GM12878 (cell line): Measurements from ENCODE around the gene ZNF667. TPM values are rescaled to one million over a fixed set of nuclear protein-coding genes. Genes with fewer than 3 reads are reported as not detected.

Source experiments
- ATAC-seq: fragments of 200-7000 bp; cut with Tn5 transposase; 3 replicates; pipeline ENCODE4 v1.9.1; 2020; ENCODE audit warnings: mild to moderate bottlenecking, moderate library complexity
- BruUV-seq: library from RNA; stranded (reverse); fragments of 400-500 nt; replicated peaks from 2 replicates; lab custom pipeline; 2021; lab: Mats Ljungman, UMichigan
- CTCF ChIA-PET: fragments of 300-600 bp; sonication (Branson Sonifier 250); formaldehyde crosslinking; extraction: SDS; loops from one replicate; lab custom pipeline; 2021; ENCODE audit warnings: inconsistent platforms; lab: Yijun Ruan, JAX
- POLR2A ChIA-PET: fragments of 350-600 bp; formaldehyde crosslinking; extraction: SDS; loops from one replicate; lab custom pipeline; 2021; ENCODE audit warnings: inconsistent platforms; lab: Charles Lee
- RAD21 ChIA-PET: fragments of 300-600 bp; sonication (Branson Sonifier 250); formaldehyde crosslinking; loops from one replicate; lab custom pipeline; 2023; ENCODE audit warnings: antibody characterized with exemption; ENCODE audit not compliant: unreplicated experiment; lab: Charles Lee
- SMC1A ChIA-PET: fragments of 300-600 bp; sonication (Branson Sonifier 250); formaldehyde crosslinking; loops from one replicate; lab custom pipeline; 2023; ENCODE audit not compliant: unreplicated experiment, uncharacterized antibody; lab: Charles Lee
- DNase-seq: peaks from one replicate; pipeline ENCODE4 v3.0.0-alpha.2; 2011; ENCODE audit warnings: low read depth, low spot score
- FAIRE-seq: peaks from 3 replicates; lab custom pipeline; 2011; peaks lifted over from hg19 to GRCh38; lab: Jason Lieb, UNC
- H2AFZ ChIP-seq: 2 replicates; pipeline ENCODE4 v1.6.0; 2011; ENCODE audit warnings: low read depth, low read length, control low read depth; ENCODE audit not compliant: control insufficient read depth
- H3K27ac ChIP-seq: 2 replicates; pipeline ENCODE4 v1.5.1; 2011; ENCODE audit warnings: control low read depth; ENCODE audit not compliant: control insufficient read depth, insufficient read depth
- H3K27me3 ChIP-seq, 2 experiments: replicated peaks in 1 of 2; 2 replicates each; pipeline versions ENCODE4 v1.6.0 to v1.6.1; 2011; ENCODE audit warnings: low read length in 1 of 2; ENCODE audit not compliant: control insufficient read depth in 2 of 2, insufficient read depth in 2 of 2
- H3K36me3 ChIP-seq, 2 experiments: 2 replicates each; pipeline ENCODE4 v1.5.1; 2011; ENCODE audit warnings: low read length in 1 of 2; ENCODE audit not compliant: control insufficient read depth in 2 of 2, insufficient read depth in 2 of 2
- H3K4me1 ChIP-seq: 2 replicates; pipeline ENCODE4 v1.6.1; 2011; ENCODE audit warnings: mild to moderate bottlenecking, low read length, moderate library complexity, mixed read lengths; ENCODE audit not compliant: control insufficient read depth, insufficient read depth
- H3K4me2 ChIP-seq: 2 replicates; pipeline ENCODE4 v1.6.0; 2011; ENCODE audit warnings: control low read depth; ENCODE audit not compliant: control insufficient read depth, insufficient read depth
- H3K4me3 ChIP-seq: fragments of 200-600 bp; sonication (generic); 2 replicates; pipeline ENCODE4 v1.5.1; 2016
- H3K79me2 ChIP-seq: 2 replicates; pipeline ENCODE4 v1.6.0; 2011; ENCODE audit warnings: low read length; ENCODE audit not compliant: control insufficient read depth, insufficient read depth
- H3K9ac ChIP-seq: 2 replicates; pipeline ENCODE4 v1.8.0; 2011; ENCODE audit warnings: low read length, control low read depth, mixed read lengths; ENCODE audit not compliant: control insufficient read depth, insufficient read depth
- H3K9me3 ChIP-seq: replicated peaks from 3 replicates; pipeline ENCODE4 v1.5.1; 2011; ENCODE audit warnings: mild to moderate bottlenecking, low read length; ENCODE audit not compliant: control insufficient read depth, insufficient read depth
- H4K20me1 ChIP-seq: 2 replicates; pipeline ENCODE4 v1.6.0; 2011; ENCODE audit not compliant: control insufficient read depth, insufficient read depth
- CBX5 ChIP-seq: sonication (generic); IDR thresholded peaks from 2 replicates; pipeline ENCODE4 v1.6.1; 2016; ENCODE audit warnings: low read depth, moderate library complexity, mild to moderate bottlenecking, inconsistent platforms
- CHD1 ChIP-seq: IDR thresholded peaks from 2 replicates; pipeline ENCODE4 v1.6.1; 2012; ENCODE audit warnings: low read depth, low read length, improper control_type of control experiment
- CHD2 ChIP-seq: IDR thresholded peaks from 2 replicates; pipeline ENCODE4 v1.6.1; 2011; ENCODE audit warnings: low read depth, low read length, improper control_type of control experiment, borderline replicate concordance
- GABPA ChIP-seq: IDR thresholded peaks from 2 replicates; pipeline ENCODE4 v1.6.1; 2014; ENCODE audit warnings: antibody characterized with exemption, low read depth, mild to moderate bottlenecking, inconsistent platforms
- KAT2A ChIP-seq: conservative IDR thresholded peaks from 2 replicates; pipeline ENCODE4 v1.6.1; 2011; ENCODE audit warnings: low read depth, low read length; ENCODE audit not compliant: control insufficient read depth
- NFXL1 ChIP-seq: fragments of 450-650 bp; IDR thresholded peaks from 2 replicates; pipeline ENCODE4 v1.6.1; 2017; ENCODE audit warnings: antibody characterized with exemption, mild to moderate bottlenecking, borderline replicate concordance
- POLR2AphosphoS5 ChIP-seq: IDR thresholded peaks from 2 replicates; pipeline ENCODE4 v1.6.1; 2011; ENCODE audit warnings: mild to moderate bottlenecking, low read length, inconsistent platforms
- RUNX3 ChIP-seq: IDR thresholded peaks from 2 replicates; pipeline ENCODE4 v1.6.1; 2012; ENCODE audit warnings: low read length, inconsistent platforms
- SMARCA5 ChIP-seq: fragments of 450-650 bp; IDR thresholded peaks from 2 replicates; pipeline ENCODE4 v1.6.1; 2017; ENCODE audit warnings: mild to moderate bottlenecking
- SREBF2 ChIP-seq: IDR thresholded peaks from 2 replicates; pipeline ENCODE4 v1.6.1; 2012; ENCODE audit warnings: mild to moderate bottlenecking, low read length
- STAT1 ChIP-seq: fragments of 450-650 bp; conservative IDR thresholded peaks from 2 replicates; pipeline ENCODE4 v1.6.1; 2014; ENCODE audit warnings: antibody characterized with exemption, mild to moderate bottlenecking
- SUPT20H ChIP-seq: IDR thresholded peaks from 2 replicates; pipeline ENCODE4 v1.6.1; 2011; ENCODE audit warnings: low read depth, mild to moderate bottlenecking, low read length, moderate library complexity, borderline replicate concordance; ENCODE audit not compliant: control insufficient read depth
- SUZ12 ChIP-seq: fragments of 200-600 bp; sonication (generic); IDR thresholded peaks from one replicate; pipeline ENCODE4 v1.6.1; 2018; ENCODE audit warnings: antibody characterized with exemption, mild to moderate bottlenecking; ENCODE audit not compliant: unreplicated experiment
- WGBS: methylation state at CpG from one replicate; pipeline ENCODE4 v1.1.6; 2016; ENCODE audit warnings: low lambda C conversion rate; ENCODE audit not compliant: insufficient replicate concordance, insufficient coverage; ENCODE audit errors: missing lambda C conversion rate; 5-methylcytosine and 5-hydroxymethylcytosine counted together
- in situ Hi-C: fragments of 300-500 bp; cut with MboI; formaldehyde crosslinking; loops from 9 replicates; pipeline ENCODE4 v1.14.3; 2018; ENCODE audit warnings: mixed read lengths
- intact Hi-C: fragments of 100-400 bp; cut with micrococcal nuclease; formaldehyde crosslinking; loops from one replicate; pipeline ENCODE4 v1.14.2; 2022; ENCODE audit not compliant: unreplicated experiment
- polyA plus RNA-seq, 11 experiments: library from polyadenylated mRNA; depleted of rRNA in 4 of 11; unstranded in 6 of 11; stranded (reverse) in 5 of 11; fragments of >200 nt; fragmentation: Nextera tagmentation in 4 of 11; fragmentation: Illumina TruSeq in 1 of 11; extraction: Ambion mirVana in 4 of 11; extraction: Trizol in 1 of 11; gene quantifications; 1 replicate in 1 of 11; 2 replicates in 10 of 11; pipeline versions ENCODE4 v1.2.1 to v1.2.3, GENCODE V29; 2011 to 2016; ENCODE audit warnings: inconsistent platforms in 2 of 11, missing spikeins in 2 of 11, low read depth in 1 of 11
- total RNA-seq, 4 experiments: library from RNA; depleted of rRNA in 3 of 4; stranded (reverse); fragments of >200 nt in 3 of 4; fragmentation: Illumina TruSeq in 1 of 4; extraction: Trizol in 1 of 4; gene quantifications; 2 replicates each; pipeline versions ENCODE4 v1.2.1 to v1.2.3, GENCODE V29; 2013 to 2021
- TF ChIP-seq, protein P1 (sequence below): fragments of 450-650 bp; formaldehyde crosslinking; IDR thresholded peaks from 2 replicates; pipeline ENCODE4 v1.5.0; 2022; ENCODE audit warnings: mild to moderate bottlenecking, missing genetic modification characterization
- TF ChIP-seq, protein P2 (sequence below): IDR thresholded peaks from 2 replicates; pipeline ENCODE4 v1.6.1; 2012; ENCODE audit warnings: mild to moderate bottlenecking, low read depth, low read length

The ZNF667 gene
- total and polyA plus RNA-seq, 10 of the 15 experiments (the other 5 are each of a cell fraction or from before 2014, with no cell fraction given), result 0.10 TPM; not detected in 9

DNA sequence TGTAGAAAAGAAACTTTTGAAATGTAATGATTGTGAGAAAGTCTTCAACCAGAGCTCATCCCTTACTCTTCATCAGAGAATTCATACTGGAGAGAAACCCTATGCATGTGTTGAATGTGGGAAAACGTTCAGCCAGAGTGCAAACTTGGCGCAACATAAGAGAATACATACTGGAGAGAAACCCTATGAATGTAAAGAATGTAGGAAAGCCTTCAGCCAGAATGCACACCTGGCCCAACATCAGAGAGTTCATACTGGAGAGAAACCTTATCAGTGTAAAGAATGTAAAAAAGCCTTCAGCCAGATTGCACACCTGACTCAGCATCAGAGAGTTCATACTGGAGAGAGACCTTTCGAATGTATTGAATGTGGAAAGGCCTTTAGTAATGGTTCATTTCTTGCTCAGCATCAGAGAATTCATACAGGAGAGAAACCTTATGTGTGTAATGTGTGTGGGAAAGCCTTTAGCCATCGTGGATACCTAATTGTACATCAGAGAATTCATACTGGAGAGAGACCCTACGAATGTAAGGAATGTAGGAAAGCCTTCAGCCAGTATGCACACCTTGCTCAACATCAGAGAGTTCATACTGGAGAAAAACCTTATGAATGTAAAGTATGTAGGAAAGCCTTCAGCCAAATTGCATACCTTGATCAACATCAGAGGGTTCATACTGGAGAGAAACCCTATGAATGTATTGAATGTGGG lies 53.7 kb downstream of the ZNF667 start (continued):
- TF ChIP-seq, protein P1, sequence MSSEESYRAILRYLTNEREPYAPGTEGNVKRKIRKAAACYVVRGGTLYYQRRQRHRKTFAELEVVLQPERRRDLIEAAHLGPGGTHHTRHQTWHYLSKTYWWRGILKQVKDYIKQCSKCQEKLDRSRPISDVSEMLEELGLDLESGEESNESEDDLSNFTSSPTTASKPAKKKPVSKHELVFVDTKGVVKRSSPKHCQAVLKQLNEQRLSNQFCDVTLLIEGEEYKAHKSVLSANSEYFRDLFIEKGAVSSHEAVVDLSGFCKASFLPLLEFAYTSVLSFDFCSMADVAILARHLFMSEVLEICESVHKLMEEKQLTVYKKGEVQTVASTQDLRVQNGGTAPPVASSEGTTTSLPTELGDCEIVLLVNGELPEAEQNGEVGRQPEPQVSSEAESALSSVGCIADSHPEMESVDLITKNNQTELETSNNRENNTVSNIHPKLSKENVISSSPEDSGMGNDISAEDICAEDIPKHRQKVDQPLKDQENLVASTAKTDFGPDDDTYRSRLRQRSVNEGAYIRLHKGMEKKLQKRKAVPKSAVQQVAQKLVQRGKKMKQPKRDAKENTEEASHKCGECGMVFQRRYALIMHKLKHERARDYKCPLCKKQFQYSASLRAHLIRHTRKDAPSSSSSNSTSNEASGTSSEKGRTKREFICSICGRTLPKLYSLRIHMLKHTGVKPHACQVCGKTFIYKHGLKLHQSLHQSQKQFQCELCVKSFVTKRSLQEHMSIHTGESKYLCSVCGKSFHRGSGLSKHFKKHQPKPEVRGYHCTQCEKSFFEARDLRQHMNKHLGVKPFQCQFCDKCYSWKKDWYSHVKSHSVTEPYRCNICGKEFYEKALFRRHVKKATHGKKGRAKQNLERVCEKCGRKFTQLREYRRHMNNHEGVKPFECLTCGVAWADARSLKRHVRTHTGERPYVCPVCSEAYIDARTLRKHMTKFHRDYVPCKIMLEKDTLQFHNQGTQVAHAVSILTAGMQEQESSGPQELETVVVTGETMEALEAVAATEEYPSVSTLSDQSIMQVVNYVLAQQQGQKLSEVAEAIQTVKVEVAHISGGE (CRISPR knock-in tag), result no peak
- no peak for TF ChIP-seq STAT1
- TF ChIP-seq KAT2A, result no peak
- TF ChIP-seq GABPA, result no peak
- TF ChIP-seq CBX5, result no peak
- no peak for TF ChIP-seq NFXL1
- TF ChIP-seq SMARCA5, result no peak

DNA sequence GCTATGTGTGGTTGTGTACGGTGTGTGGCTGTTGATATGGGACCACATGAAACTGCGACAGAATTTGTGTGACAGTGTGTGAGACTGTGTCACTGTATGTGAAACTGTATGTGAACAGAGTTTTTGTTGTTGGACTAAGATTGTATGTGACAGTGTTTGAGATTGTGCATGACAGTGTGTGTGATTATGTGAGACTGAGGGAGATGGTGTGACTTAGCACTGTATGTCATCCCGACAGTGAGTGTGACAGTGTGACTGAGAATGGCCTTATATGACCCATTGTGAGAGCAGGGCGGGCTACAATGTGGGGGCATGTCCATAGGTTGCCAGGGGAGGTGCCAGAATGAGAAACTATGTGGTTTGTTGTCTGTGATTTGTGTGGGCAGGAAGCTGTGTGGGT lies 72.1 kb downstream of the ZNF667 start:
- SMC1A ChIA-PET, result no interaction called here
- POLR2A ChIA-PET, result no interaction called here
- Histone ChIP-seq H3K4me2 (peak overlapping the region; percentile 95), H3K4me3 (peak overlapping the region; percentile 95; the same call in 1 of the 2 replicates), H3K27ac (no peak overlapping the region), H2AFZ (no peak overlapping the region), H3K79me2 (peaks cover 5% of the 10 kb centered on the region; the same call in 1 of the 2 replicates), H3K9me3 (peaks cover 7% of the 10 kb centered on the region; the same call in 1 of the 3 replicates), H3K9ac (no peak overlapping the region), H3K36me3 (no peaks in the 10 kb centered on the region), H3K27me3 (no peaks in the 10 kb centered on the region), H3K4me1 (peaks cover 3% of the 10 kb centered on the region), H4K20me1 (no peaks in the 10 kb centered on the region)
- RAD21 ChIA-PET, result no interaction called here
- no peak for DNase-seq
- CTCF ChIA-PET, result no interaction called here
- no peak for FAIRE-seq
- no peak for ATAC-seq
- intact Hi-C loops, result no loop called here
- TSS peak; percentile 73 for BruUV-seq
- in situ Hi-C loops, result no loop called here
- 72% methylated on average over 4 of the region's 4 CpGs for WGBS
- TF ChIP-seq RUNX3 (no peak), CHD2 (no peak), SUPT20H (no peak), CHD1 (no peak), SREBF2 (no peak), SUZ12 (no peak), POLR2AphosphoS5 (no peak)
- TF ChIP-seq, protein P2, sequence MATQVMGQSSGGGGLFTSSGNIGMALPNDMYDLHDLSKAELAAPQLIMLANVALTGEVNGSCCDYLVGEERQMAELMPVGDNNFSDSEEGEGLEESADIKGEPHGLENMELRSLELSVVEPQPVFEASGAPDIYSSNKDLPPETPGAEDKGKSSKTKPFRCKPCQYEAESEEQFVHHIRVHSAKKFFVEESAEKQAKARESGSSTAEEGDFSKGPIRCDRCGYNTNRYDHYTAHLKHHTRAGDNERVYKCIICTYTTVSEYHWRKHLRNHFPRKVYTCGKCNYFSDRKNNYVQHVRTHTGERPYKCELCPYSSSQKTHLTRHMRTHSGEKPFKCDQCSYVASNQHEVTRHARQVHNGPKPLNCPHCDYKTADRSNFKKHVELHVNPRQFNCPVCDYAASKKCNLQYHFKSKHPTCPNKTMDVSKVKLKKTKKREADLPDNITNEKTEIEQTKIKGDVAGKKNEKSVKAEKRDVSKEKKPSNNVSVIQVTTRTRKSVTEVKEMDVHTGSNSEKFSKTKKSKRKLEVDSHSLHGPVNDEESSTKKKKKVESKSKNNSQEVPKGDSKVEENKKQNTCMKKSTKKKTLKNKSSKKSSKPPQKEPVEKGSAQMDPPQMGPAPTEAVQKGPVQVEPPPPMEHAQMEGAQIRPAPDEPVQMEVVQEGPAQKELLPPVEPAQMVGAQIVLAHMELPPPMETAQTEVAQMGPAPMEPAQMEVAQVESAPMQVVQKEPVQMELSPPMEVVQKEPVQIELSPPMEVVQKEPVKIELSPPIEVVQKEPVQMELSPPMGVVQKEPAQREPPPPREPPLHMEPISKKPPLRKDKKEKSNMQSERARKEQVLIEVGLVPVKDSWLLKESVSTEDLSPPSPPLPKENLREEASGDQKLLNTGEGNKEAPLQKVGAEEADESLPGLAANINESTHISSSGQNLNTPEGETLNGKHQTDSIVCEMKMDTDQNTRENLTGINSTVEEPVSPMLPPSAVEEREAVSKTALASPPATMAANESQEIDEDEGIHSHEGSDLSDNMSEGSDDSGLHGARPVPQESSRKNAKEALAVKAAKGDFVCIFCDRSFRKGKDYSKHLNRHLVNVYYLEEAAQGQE, result no peak
